ENCODE data around the gene PRKCI. TPM values are rescaled to one million over a fixed set of nuclear protein-coding genes. Genes with fewer than 3 reads are reported as not detected.
"Not testable (repeated sequence)": the region's sequence is repeated elsewhere in the genome, so short reads cannot be mapped to it uniquely, and the experiment has no call there.

Gene PRKCI
- total and polyA plus RNA-seq, 2 donors (not counting 1 experiment from before 2014, with no cell fraction given) = 1.8 to 11.1 TPM

GRCh38 chr3:170275832-170276231 lies 53.6 kb downstream of the PRKCI start:
- 100% methylated on average over 1 of the region's 3 CpGs for WGBS (ENCODE audit: insufficient coverage)
- Histone ChIP-seq H3K27me3 (replicated peaks in 1 of 4; ENCODE audit: control extremely low read depth in 1 of 4, control insufficient read depth in 3 of 4, insufficient read depth in 4 of 4, low read length in 3 of 4) (no peaks in the 10 kb centered on the region), H2AFZ (ENCODE audit: insufficient read depth, low read depth, low read length, poor library complexity, severe bottlenecking) (no peak overlapping the region), H3K36me3 (replicated peaks in 1 of 2; ENCODE audit: control extremely low read depth in 1 of 2, control insufficient read depth in 1 of 2, extremely low read depth in 1 of 2, insufficient read depth in 2 of 2, low read length in 1 of 2) (no peaks in the 10 kb centered on the region), H3K4me1 (ENCODE audit: control insufficient read depth in 2 of 2, insufficient read depth in 2 of 2, low read length in 2 of 2) (peaks cover 7 to 12% of the 10 kb centered on the region in 2 donors), H3K9ac (ENCODE audit: low read length) (no peak overlapping the region), H4K20me1 (ENCODE audit: control insufficient read depth, insufficient read depth, low read length, poor library complexity, severe bottlenecking) (no peaks in the 10 kb centered on the region), H3K9me3 (ENCODE audit: control extremely low read depth in 1 of 3, control insufficient read depth in 2 of 3, insufficient read depth in 1 of 3, low read length in 2 of 3) (no peaks in the 10 kb centered on the region), H3K79me2 (ENCODE audit: control insufficient read depth, insufficient read depth, low read length) (no peaks in the 10 kb centered on the region), H3K4me3 (ENCODE audit: control extremely low read depth in 1 of 5, extremely low read depth in 1 of 5, insufficient read depth in 1 of 5, low read depth in 2 of 5, low read length in 4 of 5) (no peak overlapping the region), H3K27ac (ENCODE audit: low read length in 2 of 2) (no peak overlapping the region), H3K4me2 (replicated peaks; ENCODE audit: low read depth, low read length, poor library complexity, severe bottlenecking) (no peak overlapping the region)
- intact Hi-C loops (cut with micrococcal nuclease) = no loop called here
- Mint-ChIP-seq H3K27me3 (no peaks in the 10 kb centered on the region), H3K9me3 (ENCODE audit: insufficient read depth) (no peaks in the 10 kb centered on the region), H3K4me3 (no peak overlapping the region), H3K4me1 (peaks cover 15% of the 10 kb centered on the region), H3K27ac (no peak overlapping the region)
- no peak for ATAC-seq (ENCODE audit: low read depth)
- TF ChIP-seq CTCF (IDR thresholded peaks at IDR 0.05) (no peak), EZH2 (IDR thresholded peaks at IDR 0.05; ENCODE audit: borderline replicate concordance, insufficient read depth, low read depth, low read length, poor library complexity, severe bottlenecking) (no peak)
- ChIA-PET CTCF (interaction anchor here (0.6 kb wide), 1 partner anchor 15 kb away, joined by 3 read pairs; no protein-coding TSS in a partner anchor), POLR2A (interaction anchor here (0.7 kb wide), 1 partner anchor 122 kb away, joined by 6 read pairs; no protein-coding TSS in a partner anchor)
- no peak for DNase-seq

- H3K9ac ChIP-seq (ENCODE audit: low read length); H3K27me3 ChIP-seq (replicated peaks in 1 of 4; ENCODE audit: control extremely low read depth in 1 of 4, control insufficient read depth in 3 of 4, insufficient read depth in 4 of 4, low read length in 3 of 4); H4K20me1 ChIP-seq (ENCODE audit: control insufficient read depth, insufficient read depth, low read length, poor library complexity, severe bottlenecking); H3K27ac Mint-ChIP-seq; DNase-seq; intact Hi-C loops (cut with micrococcal nuclease); CTCF ChIA-PET; H3K27me3 Mint-ChIP-seq; H3K9me3 Mint-ChIP-seq (ENCODE audit: insufficient read depth); H3K36me3 ChIP-seq (replicated peaks in 1 of 2; ENCODE audit: control extremely low read depth in 1 of 2, control insufficient read depth in 1 of 2, extremely low read depth in 1 of 2, insufficient read depth in 2 of 2, low read length in 1 of 2); H3K4me3 ChIP-seq (ENCODE audit: control extremely low read depth in 1 of 5, extremely low read depth in 1 of 5, insufficient read depth in 1 of 5, low read depth in 2 of 5, low read length in 4 of 5); ATAC-seq (ENCODE audit: low read depth); H3K9me3 ChIP-seq (ENCODE audit: control extremely low read depth in 1 of 3, control insufficient read depth in 2 of 3, insufficient read depth in 1 of 3, low read length in 2 of 3); H2AFZ ChIP-seq (ENCODE audit: insufficient read depth, low read depth, low read length, poor library complexity, severe bottlenecking); H3K27ac ChIP-seq (ENCODE audit: low read length in 2 of 2); H3K79me2 ChIP-seq (ENCODE audit: control insufficient read depth, insufficient read depth, low read length); H3K4me3 Mint-ChIP-seq; H3K4me2 ChIP-seq (replicated peaks; ENCODE audit: low read depth, low read length, poor library complexity, severe bottlenecking); POLR2A ChIA-PET: not testable (repeated sequence)
- 94% methylated on average over 2 of the region's 10 CpGs for WGBS (ENCODE audit: insufficient coverage)
- peaks cover 7 to 12% of the 10 kb centered on the region in 2 donors for H3K4me1 ChIP-seq (ENCODE audit: control insufficient read depth in 2 of 2, insufficient read depth in 2 of 2, low read length in 2 of 2)
- H3K4me1 Mint-ChIP-seq = peaks cover 15% of the 10 kb centered on the region
These were observed 55.1 kb downstream of the PRKCI start for GRCh38 chr3:170277311-170277710.
